GM23338 (cell line): ENCODE results near the gene NELL2. TPM values are rescaled to one million over a fixed set of nuclear protein-coding genes. Genes with fewer than 3 reads are reported as not detected.
"Not testable (repeated sequence)": the region's sequence is repeated elsewhere in the genome, so short reads cannot be mapped to it uniquely, and the experiment has no call there.

Experiments
- ATAC-seq: fragments of 200-7000 bp; cut with Tn5 transposase; 3 replicates; pipeline ENCODE4 v1.9.1; 2020
- DNase-seq: peaks from one replicate; pipeline ENCODE4 v3.0.0-alpha.2; 2015; ENCODE audit warnings: low spot score
- H2AFZ ChIP-seq: fragments of 200-600 bp; sonication (generic); 2 replicates; pipeline ENCODE4 v1.8.0; 2016; ENCODE audit warnings: antibody characterized with exemption, mild to moderate bottlenecking, moderate library complexity
- H3F3A ChIP-seq: fragments of 200-600 bp; sonication (generic); replicated peaks from 2 replicates; pipeline ENCODE4 v1.8.0; 2017; ENCODE audit warnings: antibody characterized with exemption, mixed run types, low read depth
- H3K27ac ChIP-seq: fragments of 200-600 bp; sonication (generic); 2 replicates; pipeline ENCODE4 v1.6.1; 2016; ENCODE audit warnings: low read depth
- H3K27me3 ChIP-seq: fragments of 200-600 bp; sonication (generic); 2 replicates; pipeline ENCODE4 v1.8.0; 2016; ENCODE audit warnings: mild to moderate bottlenecking, mixed run types, moderate library complexity; ENCODE audit not compliant: insufficient read depth
- H3K36me3 ChIP-seq: fragments of 200-600 bp; sonication (generic); 2 replicates; pipeline ENCODE4 v1.8.0; 2016; ENCODE audit warnings: mild to moderate bottlenecking; ENCODE audit not compliant: insufficient read depth
- H3K4me1 ChIP-seq: fragments of 200-600 bp; sonication (generic); 2 replicates; pipeline ENCODE4 v1.8.0; 2016; ENCODE audit warnings: mild to moderate bottlenecking, moderate library complexity; ENCODE audit not compliant: insufficient read depth
- H3K4me2 ChIP-seq: fragments of 200-600 bp; sonication (generic); 2 replicates; pipeline ENCODE4 v1.7.1; 2017; ENCODE audit warnings: mixed run types
- H3K4me3 ChIP-seq: fragments of 200-600 bp; sonication (generic); 2 replicates; pipeline ENCODE4 v1.6.1; 2016; ENCODE audit warnings: mixed run types
- H3K79me2 ChIP-seq: fragments of 200-600 bp; sonication (generic); replicated peaks from 2 replicates; pipeline ENCODE4 v1.8.0; 2017; ENCODE audit warnings: mild to moderate bottlenecking; ENCODE audit not compliant: insufficient read depth
- H3K9me2 ChIP-seq: fragments of 200-600 bp; sonication (generic); 2 replicates; pipeline ENCODE4 v1.8.0; 2017; ENCODE audit not compliant: insufficient read depth
- H4K20me1 ChIP-seq: fragments of 200-600 bp; sonication (generic); replicated peaks from 2 replicates; pipeline ENCODE4 v1.8.0; 2017; ENCODE audit warnings: mild to moderate bottlenecking; ENCODE audit not compliant: insufficient read depth
- H3K27ac Mint-ChIP-seq: 2 replicates; pipeline ENCODE4 v1.8.0; 2020; ENCODE audit warnings: inconsistent platforms, mild to moderate bottlenecking, moderate library complexity, mixed read lengths
- H3K27me3 Mint-ChIP-seq: 3 replicates; pipeline ENCODE4 v1.8.0; 2022; ENCODE audit warnings: low read depth, mild to moderate bottlenecking, moderate library complexity, mixed read lengths, inconsistent platforms; ENCODE audit not compliant: insufficient read depth, poor library complexity
- H3K36me3 Mint-ChIP-seq: 3 replicates; pipeline ENCODE4 v1.8.0; 2021; ENCODE audit warnings: low read depth, mild to moderate bottlenecking, inconsistent platforms, moderate library complexity, mixed read lengths
- H3K4me1 Mint-ChIP-seq: 3 replicates; pipeline ENCODE4 v1.8.0; 2020; ENCODE audit warnings: mild to moderate bottlenecking, inconsistent platforms, mixed read lengths
- H3K4me3 Mint-ChIP-seq: 3 replicates; pipeline ENCODE4 v1.8.0; 2021; ENCODE audit warnings: moderate library complexity, mild to moderate bottlenecking, inconsistent platforms, mixed read lengths
- H3K9me3 Mint-ChIP-seq: 3 replicates; pipeline ENCODE4 v1.8.0; 2020; ENCODE audit warnings: moderate library complexity, mild to moderate bottlenecking, inconsistent platforms, mixed read lengths
- CREB1 ChIP-seq: fragments of 250-450 bp; sonication (Bioruptor Pico); IDR thresholded peaks from 2 replicates; pipeline ENCODE4 v1.5.0; 2020; ENCODE audit warnings: low read depth, mild to moderate bottlenecking, moderate library complexity
- ETS1 ChIP-seq: IDR thresholded peaks from 2 replicates; pipeline ENCODE4 v1.6.1; 2016; ENCODE audit warnings: antibody characterized with exemption
- EZH2 ChIP-seq: fragments of 200-600 bp; sonication (generic); IDR thresholded peaks from one replicate; pipeline ENCODE4 v1.8.0; 2017; ENCODE audit warnings: antibody characterized with exemption, mild to moderate bottlenecking, low read depth; ENCODE audit not compliant: unreplicated experiment
- EZH2phosphoT487 ChIP-seq: fragments of 200-600 bp; sonication (generic); IDR thresholded peaks from one replicate; pipeline ENCODE4 v1.8.1; 2018; ENCODE audit warnings: antibody characterized with exemption; ENCODE audit not compliant: unreplicated experiment
- JUNB ChIP-seq: IDR thresholded peaks from one replicate; pipeline ENCODE4 v1.6.1; 2016; ENCODE audit warnings: antibody characterized with exemption; ENCODE audit not compliant: unreplicated experiment
- NANOG ChIP-seq: IDR thresholded peaks from 2 replicates; pipeline ENCODE4 v1.6.1; 2016; ENCODE audit warnings: antibody characterized with exemption, borderline replicate concordance
- POLR2AphosphoS5 ChIP-seq: IDR thresholded peaks from 2 replicates; pipeline ENCODE4 v1.6.1; 2016; ENCODE audit warnings: antibody characterized with exemption, low read depth
- REST ChIP-seq: IDR thresholded peaks from one replicate; pipeline ENCODE4 v1.6.1; 2018; ENCODE audit warnings: antibody characterized with exemption; ENCODE audit not compliant: unreplicated experiment
- STAT1 ChIP-seq: IDR thresholded peaks from one replicate; pipeline ENCODE4 v1.6.1; 2016; ENCODE audit warnings: antibody characterized with exemption; ENCODE audit not compliant: unreplicated experiment
- ZNF114 ChIP-seq: fragments of 250-450 bp; sonication (Bioruptor Pico); IDR thresholded peaks from 2 replicates; pipeline ENCODE4 v1.5.0; 2020; ENCODE audit warnings: mild to moderate bottlenecking, moderate library complexity
- ZNF331 ChIP-seq: fragments of 250-450 bp; sonication (Bioruptor Pico); IDR thresholded peaks from 2 replicates; pipeline ENCODE4 v1.5.0; 2020; ENCODE audit warnings: low read depth, mild to moderate bottlenecking, moderate library complexity
- ZNF462 ChIP-seq: fragments of 250-450 bp; sonication (Bioruptor Pico); IDR thresholded peaks from 2 replicates; pipeline ENCODE4 v1.5.0; 2020; ENCODE audit warnings: mild to moderate bottlenecking, moderate library complexity
- polyA plus RNA-seq: library from polyadenylated mRNA; unstranded; fragments of >200 nt; fragmentation: Nextera tagmentation; extraction: Ambion mirVana; gene quantifications from 2 replicates; pipeline ENCODE4 v1.2.1, GENCODE V29; 2016
- total RNA-seq: library from RNA; depleted of rRNA; stranded (reverse); fragments of >200 nt; shearing (Covaris generic); gene quantifications from 2 replicates; pipeline ENCODE4 v1.2.3, GENCODE V29; 2014

Gene NELL2
- total and polyA plus RNA-seq, 2 experiments from 2014 or later: 25.1 to 99.5 TPM

- H3K27ac ChIP-seq, H3K27me3 ChIP-seq, H3F3A ChIP-seq, H3K9me3 Mint-ChIP-seq, H3K4me3 ChIP-seq, H3K36me3 Mint-ChIP-seq, ATAC-seq, H3K27me3 Mint-ChIP-seq, H4K20me1 ChIP-seq, H3K9me2 ChIP-seq, DNase-seq, H3K36me3 ChIP-seq, H3K4me3 Mint-ChIP-seq, H3K4me1 Mint-ChIP-seq, H3K27ac Mint-ChIP-seq, H3K4me1 ChIP-seq, H3K79me2 ChIP-seq, H2AFZ ChIP-seq, H3K4me2 ChIP-seq: not testable (repeated sequence)
Measured at GRCh38 chr12:44834996-44835395, 41.1 kb downstream of the NELL2 start.

- no peaks in the 10 kb centered on the region for H3K79me2 ChIP-seq
- H3K27me3 Mint-ChIP-seq: no peaks in the 10 kb centered on the region
- H3K9me2 ChIP-seq: no peaks in the 10 kb centered on the region
- H3K4me3 ChIP-seq: no peak overlapping the region
- no peak overlapping the region for H2AFZ ChIP-seq
- H3K27ac ChIP-seq: no peak overlapping the region
- no peaks in the 10 kb centered on the region for H3K27me3 ChIP-seq
- H3K4me2 ChIP-seq: no peak overlapping the region
- H3K9me3 Mint-ChIP-seq: no peaks in the 10 kb centered on the region
- no peaks in the 10 kb centered on the region for H3K36me3 Mint-ChIP-seq
- H3K4me1 Mint-ChIP-seq: peaks cover 7% of the 10 kb centered on the region
- peak overlapping the region; percentile 9; the same call in 1 of the 2 replicates for H3K27ac Mint-ChIP-seq
- ATAC-seq (no peak), DNase-seq (no peak)
- H3K4me3 Mint-ChIP-seq: no peak overlapping the region
- H4K20me1 ChIP-seq: no peaks in the 10 kb centered on the region
- H3K36me3 ChIP-seq: no peaks in the 10 kb centered on the region
- peaks cover 4% of the 10 kb centered on the region; the same call in 1 of the 2 replicates for H3K4me1 ChIP-seq
- H3F3A ChIP-seq: no peaks in the 10 kb centered on the region
- TF ChIP-seq REST: no peak
- TF ChIP-seq POLR2AphosphoS5: no peak
- no peak for TF ChIP-seq ZNF114 (CRISPR knock-in tag)
- no peak for TF ChIP-seq CREB1 (CRISPR knock-in tag)
- TF ChIP-seq JUNB: no peak
- TF ChIP-seq ETS1: no peak
- no peak for TF ChIP-seq EZH2phosphoT487
- TF ChIP-seq STAT1: no peak
- TF ChIP-seq ZNF331: no peak
- TF ChIP-seq EZH2: no peak
- no peak for TF ChIP-seq ZNF462 (CRISPR knock-in tag)
- no peak for TF ChIP-seq NANOG
Measured at GRCh38 chr12:44833561-44833960, 42.6 kb downstream of the NELL2 start.
